GM18858 (cell line): Measurements from ENCODE around the gene GARIN5A.
"Not testable (repeated sequence)": the region's sequence is repeated elsewhere in the genome, so short reads cannot be mapped to it uniquely, and the experiment has no call there.

ENCODE experiments used
- ATAC-seq: cut with Tn5 transposase; IDR thresholded peaks from one replicate; pipeline ENCODE4 v1.9.1; 2021; ENCODE audit not compliant: unreplicated experiment

Gene GARIN5A

GRCh38 chr19:50489461-50490011, 12.9 kb upstream of the GARIN5A start:
- no peak for ATAC-seq

GRCh38 chr19:50488389-50489194, 11.9 kb upstream of the GARIN5A start:
- ATAC-seq, result no peak

DNA sequence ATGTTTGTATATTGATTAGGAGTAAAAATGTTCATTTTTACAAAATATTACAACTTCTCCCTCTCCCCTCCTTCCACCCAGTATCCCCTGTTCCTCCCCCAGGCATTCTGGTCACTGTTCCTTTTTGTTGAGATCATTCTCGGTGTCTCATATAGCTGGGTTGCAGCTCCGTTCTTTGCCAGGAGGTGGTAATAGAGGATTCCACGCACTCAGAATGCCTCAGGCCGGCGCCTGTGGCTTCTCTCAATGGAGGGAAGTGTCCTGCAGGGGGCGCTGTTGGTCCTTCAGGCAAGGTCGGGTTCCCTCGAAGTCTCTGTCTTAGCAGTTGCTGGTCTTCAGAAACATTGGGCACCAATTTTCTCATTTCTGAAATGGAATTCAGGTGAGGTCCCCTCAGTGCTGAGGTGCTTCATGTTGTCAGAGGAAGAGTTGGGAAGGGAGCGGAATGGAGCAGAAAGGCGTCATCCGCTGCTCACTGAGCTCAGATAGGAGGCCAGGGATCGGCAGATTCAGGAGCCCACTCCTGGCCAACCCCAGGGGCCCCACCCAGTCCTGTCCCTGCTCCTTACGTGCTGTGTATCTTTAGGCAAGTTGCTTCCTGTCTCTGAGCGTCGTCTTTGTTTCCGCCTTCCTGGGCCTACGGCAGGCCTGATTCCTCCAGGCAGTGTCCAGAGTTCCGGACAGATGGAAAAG, 10.3 kb upstream of the GARIN5A start:
- no peak for ATAC-seq

GRCh38 chr19:50485284-50485955, 8.8 kb upstream of the GARIN5A start:
- no peak for ATAC-seq

DNA sequence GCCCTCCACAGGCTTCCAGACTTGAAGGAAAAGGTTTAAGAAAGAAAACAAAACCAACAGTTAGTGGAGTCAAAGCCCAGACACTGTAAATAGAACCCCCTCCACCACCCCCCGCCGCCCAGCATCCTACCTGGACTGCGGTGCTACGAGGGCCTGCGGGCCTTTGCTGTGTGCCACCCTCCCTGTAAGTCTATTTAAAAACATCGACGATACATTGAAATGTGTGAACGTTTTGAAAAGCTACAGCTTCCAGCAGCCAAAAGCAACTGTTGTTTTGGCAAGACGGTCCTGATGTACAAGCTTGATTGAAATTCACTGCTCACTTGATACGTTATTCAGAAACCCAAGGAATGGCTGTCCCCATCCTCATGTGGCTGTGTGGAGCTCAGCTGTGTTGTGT, 6.3 kb upstream of the GARIN5A start:
- ATAC-seq, result no peak

GRCh38 chr19:50482271-50482855, 5.7 kb upstream of the GARIN5A start:
- ATAC-seq, result no peak

DNA sequence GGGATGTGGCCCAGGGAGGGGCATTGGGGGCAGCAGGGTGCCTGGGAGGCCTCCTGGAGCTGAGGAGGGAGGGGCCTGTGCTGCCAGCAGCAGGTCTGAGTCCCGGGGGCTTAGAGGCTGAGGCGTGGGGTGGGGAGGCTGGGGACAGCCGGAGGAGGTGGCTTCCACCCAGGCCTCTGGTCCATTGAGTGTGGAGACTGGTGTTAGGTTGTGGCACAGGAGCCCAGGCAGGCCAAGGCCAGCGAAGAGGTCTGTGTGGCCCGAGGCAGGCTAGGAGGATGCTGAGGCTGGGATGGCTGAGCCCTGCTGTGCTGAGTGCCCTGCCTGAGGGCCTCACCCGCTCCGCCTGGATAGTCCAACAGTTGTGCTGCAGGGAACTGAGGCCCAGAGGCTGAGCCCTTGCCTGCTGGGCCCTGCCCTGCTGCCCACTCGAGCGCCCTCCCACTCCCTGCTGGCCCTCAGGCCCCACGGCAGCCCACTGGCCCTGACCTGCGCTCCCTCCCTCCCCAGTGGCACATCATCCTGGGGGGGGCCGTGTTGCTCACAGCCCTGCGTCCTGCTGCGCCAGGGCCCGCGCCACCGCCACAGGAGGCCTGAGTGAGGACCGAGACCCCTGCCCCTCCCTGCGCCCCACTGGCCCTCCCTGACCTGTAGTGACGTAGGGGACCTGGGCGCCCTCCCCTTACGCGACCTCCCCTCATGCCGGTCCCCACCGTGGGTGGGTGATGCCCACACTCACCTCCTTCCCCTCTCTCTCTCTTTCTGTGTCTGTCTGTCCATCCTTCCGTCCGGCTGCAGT, 4.9 kb upstream of the GARIN5A start:
- ATAC-seq, result no peak

GRCh38 chr19:50480281-50481111, 3.8 kb upstream of the GARIN5A start:
- no peak for ATAC-seq

DNA sequence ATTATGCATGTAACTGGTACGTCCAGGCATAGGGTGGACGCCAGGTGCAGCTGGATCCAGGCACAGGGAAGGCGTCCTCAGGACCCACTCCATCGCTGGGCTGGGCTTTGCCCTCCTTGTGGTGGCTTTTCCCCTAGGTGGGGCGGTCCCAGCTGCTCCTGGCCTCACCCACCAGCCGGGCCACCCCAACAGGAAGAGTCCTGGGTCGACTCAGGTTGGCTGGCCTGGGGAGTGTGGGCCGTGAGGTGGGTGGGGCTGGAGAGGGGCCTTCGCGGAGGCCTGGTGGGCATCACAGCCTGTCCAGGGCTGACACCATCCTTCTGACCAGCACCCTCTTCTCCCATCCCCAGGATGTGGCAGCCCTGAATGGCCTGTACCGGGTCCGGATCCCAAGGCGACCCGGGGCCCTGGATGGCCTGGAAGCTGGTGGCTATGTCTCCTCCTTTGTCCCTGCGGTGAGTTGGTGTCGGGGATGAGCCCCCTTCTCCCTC, 3.2 kb upstream of the GARIN5A start:
- ATAC-seq, result no peak

- no peak for ATAC-seq
Measured at GRCh38 chr19:50478901-50479715, 2.5 kb upstream of the GARIN5A start.

DNA sequence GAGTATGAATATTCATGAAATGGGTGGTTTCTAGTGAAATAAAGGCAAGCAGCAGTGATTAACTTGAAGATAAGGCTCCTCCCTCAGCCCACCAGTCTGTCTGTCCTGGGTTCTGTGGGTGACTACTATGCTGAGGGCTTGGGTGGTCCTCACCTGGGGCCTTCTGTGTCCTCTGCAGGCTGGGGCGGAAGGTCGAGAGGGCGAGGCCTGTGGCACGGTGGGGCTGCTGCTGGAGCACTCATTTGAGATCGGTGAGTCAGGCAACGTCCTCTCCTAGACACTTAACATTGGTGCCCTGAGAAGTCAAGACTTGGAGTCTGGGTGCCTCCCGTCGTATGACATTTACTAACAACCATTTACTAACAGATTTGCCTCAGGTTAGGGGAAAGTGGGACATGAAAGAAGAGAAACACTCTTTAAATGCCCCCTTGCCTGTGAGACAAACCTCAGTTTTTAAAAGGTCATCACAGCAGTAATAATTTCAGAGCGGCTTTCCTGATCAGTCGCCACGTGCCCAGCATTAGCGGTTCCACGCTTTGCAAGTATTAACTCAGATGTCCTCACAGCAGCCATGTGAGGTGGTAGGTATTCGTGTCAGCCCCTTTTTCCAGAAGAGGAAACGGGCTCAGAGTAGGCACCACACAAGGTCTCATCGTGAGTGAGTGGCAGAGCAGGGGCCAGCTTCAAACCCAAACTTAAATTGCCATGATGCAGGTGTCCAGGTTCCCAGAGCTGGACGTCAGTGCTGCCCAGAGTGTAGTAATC, 1.3 kb upstream of the GARIN5A start:
- ATAC-seq, result no peak

DNA sequence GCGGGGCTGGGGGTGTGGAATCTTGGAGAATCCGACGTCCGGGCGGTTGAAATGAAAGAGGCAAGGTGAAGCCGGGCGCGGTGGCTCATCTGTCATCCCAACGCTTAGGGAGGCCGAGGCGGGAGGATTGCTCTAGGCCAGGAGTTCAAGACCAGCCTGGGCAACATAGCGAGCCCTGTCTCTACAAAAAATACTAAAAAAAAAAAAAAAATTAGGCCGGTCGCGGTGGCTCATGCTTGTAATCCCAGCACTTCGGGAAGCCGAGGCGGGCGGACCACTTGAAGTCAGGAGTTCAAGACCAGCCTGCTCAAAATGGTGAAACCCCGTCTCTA, 225 bp upstream of the GARIN5A start:
- no peak for ATAC-seq

DNA sequence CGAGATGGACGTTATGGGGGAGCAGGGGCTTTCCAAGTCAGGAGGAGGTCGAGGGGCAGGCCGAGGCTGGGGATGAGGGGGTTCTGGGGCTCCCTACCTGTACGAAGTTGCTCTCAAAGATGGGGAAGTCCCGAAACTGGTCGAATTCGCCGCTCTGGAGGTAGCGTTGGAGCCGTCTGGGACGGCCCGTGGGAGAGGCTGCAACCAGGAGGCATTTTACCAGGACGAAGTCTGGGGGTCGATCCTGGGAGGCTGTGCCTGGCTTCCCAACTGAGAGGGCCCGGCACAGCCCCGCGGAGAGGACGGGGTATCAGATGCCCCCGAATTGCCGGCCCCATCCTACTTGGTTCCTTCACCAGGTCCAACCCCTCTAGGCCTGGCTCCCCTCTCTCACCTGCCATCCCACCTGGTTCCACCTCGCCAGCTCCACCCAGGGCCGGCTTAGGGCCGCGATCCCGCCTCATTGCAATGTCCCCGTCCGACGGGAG, 868 bp downstream of the GARIN5A start:
- ATAC-seq, result no peak

- ATAC-seq, result no peak
Measured at GRCh38 chr19:50475101-50475568, 1.5 kb downstream of the GARIN5A start.

DNA sequence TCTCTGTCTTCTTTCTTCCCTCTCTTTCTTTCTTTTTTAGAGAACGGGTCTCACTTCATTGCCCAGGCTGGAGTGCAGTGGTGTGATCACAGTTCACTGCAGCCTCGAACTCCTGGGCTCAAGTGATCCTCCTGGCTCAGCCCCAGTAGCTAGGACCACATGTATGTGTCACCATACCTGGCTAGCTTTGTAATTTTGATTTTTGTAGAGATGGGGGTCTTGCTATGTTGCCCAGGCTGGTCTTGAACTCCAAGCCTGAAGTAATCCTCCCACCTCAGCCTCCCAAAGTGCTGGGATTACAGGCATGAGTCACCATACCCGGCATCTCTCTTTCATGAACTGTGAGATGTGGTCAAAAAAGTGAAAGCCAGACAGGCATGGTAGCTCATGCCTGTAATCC, 3.3 kb downstream of the GARIN5A start:
- not testable (repeated sequence) for ATAC-seq

GRCh38 chr19:50468818-50469217, 7.8 kb downstream of the GARIN5A start:
- no peak for ATAC-seq

GRCh38 chr19:50467566-50467965, 9.1 kb downstream of the GARIN5A start:
- ATAC-seq, result no peak

DNA sequence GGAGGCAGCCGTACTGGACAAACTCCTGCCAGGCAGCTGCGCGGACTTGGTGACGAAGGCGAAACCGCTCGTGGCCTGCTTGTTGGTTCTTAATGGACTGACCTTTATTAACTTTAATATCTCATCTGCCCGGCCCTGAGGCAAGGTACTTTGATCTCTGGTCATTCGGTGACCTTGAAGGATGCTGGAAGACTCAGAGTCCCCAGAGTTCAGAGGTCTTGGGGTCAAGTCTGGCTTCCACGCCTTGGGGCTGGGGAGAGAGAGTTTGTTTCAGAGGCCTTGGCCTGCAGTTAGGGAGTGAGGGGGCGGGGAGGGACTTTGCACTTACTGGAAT, 10.0 kb downstream of the GARIN5A start:
- ATAC-seq, result no peak
